Measurements from ENCODE around the gene ACER3.
"Not testable (repeated sequence)": the region's sequence is repeated elsewhere in the genome, so short reads cannot be mapped to it uniquely, and the experiment has no call there.

ACER3 gene

DNA sequence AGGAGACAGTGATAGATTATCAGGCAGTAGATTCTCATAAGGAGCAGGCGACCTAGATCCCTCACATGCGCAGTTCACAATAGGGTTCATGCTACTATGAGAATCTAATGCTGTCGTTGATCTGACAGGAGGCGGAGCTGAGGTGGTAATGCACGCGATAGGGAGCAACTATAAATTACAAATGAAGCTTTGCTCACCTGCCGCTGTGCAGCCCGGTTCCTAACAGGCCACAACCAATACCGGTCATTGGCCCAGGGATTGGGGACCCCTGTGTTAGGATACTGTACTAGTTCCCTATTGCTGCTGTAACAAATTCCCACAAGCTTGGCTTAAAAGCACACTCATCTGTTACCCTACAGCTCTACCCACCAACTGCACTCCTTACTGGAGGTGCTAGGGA lies 184.2 kb downstream of the ACER3 start:
- Histone ChIP-seq H3K27me3 (ENCODE audit: insufficient read depth, poor library complexity, severe bottlenecking) (peaks cover 5% of the 10 kb centered on the region), H3K4me1 (ENCODE audit: insufficient read depth, poor library complexity, severe bottlenecking) (peaks cover 7% of the 10 kb centered on the region), H3K9me3 (ENCODE audit: severe bottlenecking) (no peaks in the 10 kb centered on the region), H3K4me3 (ENCODE audit: severe bottlenecking) (no peak overlapping the region), H3K36me3 (ENCODE audit: low read depth) (no peaks in the 10 kb centered on the region), H3K27ac (ENCODE audit: poor library complexity, severe bottlenecking) (no peak overlapping the region)
- DNase-seq (ENCODE audit: low spot score) (no peak), ATAC-seq (ENCODE audit: low read depth) (no peak)
- TF ChIP-seq, protein P1, sequence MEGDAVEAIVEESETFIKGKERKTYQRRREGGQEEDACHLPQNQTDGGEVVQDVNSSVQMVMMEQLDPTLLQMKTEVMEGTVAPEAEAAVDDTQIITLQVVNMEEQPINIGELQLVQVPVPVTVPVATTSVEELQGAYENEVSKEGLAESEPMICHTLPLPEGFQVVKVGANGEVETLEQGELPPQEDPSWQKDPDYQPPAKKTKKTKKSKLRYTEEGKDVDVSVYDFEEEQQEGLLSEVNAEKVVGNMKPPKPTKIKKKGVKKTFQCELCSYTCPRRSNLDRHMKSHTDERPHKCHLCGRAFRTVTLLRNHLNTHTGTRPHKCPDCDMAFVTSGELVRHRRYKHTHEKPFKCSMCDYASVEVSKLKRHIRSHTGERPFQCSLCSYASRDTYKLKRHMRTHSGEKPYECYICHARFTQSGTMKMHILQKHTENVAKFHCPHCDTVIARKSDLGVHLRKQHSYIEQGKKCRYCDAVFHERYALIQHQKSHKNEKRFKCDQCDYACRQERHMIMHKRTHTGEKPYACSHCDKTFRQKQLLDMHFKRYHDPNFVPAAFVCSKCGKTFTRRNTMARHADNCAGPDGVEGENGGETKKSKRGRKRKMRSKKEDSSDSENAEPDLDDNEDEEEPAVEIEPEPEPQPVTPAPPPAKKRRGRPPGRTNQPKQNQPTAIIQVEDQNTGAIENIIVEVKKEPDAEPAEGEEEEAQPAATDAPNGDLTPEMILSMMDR (IDR thresholded peaks at IDR 0.05; ENCODE audit: poor library complexity, severe bottlenecking), result no peak

DNA sequence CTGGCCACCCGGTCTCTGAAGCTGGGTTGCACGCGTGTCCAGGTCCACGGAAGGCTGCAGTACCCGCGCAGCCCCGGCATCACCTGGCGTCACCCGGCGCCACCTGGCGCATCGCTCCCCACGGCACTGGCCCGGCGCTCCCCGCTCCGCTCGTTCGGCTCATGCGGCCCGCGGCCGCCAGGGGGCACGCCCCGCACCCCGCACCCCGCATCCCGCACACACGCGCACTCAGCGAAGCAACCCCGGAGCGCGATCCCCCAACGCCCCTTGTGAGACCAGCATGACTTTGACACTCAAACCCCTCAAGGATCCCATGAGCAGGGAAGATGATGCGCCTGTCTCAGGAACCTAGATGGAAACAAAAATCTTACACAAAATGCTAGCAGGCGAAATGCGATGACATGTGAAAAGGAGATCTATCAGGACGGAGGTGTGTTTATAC lies 185.4 kb downstream of the ACER3 start:
- Histone ChIP-seq H3K27ac (ENCODE audit: poor library complexity, severe bottlenecking) (no peak overlapping the region), H3K27me3 (ENCODE audit: insufficient read depth, poor library complexity, severe bottlenecking) (no peaks in the 10 kb centered on the region), H3K4me3 (ENCODE audit: severe bottlenecking) (no peak overlapping the region), H3K4me1 (ENCODE audit: insufficient read depth, poor library complexity, severe bottlenecking) (peaks cover 7% of the 10 kb centered on the region), H3K36me3 (ENCODE audit: low read depth) (no peaks in the 10 kb centered on the region), H3K9me3 (ENCODE audit: severe bottlenecking) (no peaks in the 10 kb centered on the region)
- ATAC-seq (ENCODE audit: low read depth) (peak; percentile 66), DNase-seq (ENCODE audit: low spot score) (no peak)
- TF ChIP-seq, protein P1 (IDR thresholded peaks at IDR 0.05; ENCODE audit: poor library complexity, severe bottlenecking), result peak; percentile 66

DNA sequence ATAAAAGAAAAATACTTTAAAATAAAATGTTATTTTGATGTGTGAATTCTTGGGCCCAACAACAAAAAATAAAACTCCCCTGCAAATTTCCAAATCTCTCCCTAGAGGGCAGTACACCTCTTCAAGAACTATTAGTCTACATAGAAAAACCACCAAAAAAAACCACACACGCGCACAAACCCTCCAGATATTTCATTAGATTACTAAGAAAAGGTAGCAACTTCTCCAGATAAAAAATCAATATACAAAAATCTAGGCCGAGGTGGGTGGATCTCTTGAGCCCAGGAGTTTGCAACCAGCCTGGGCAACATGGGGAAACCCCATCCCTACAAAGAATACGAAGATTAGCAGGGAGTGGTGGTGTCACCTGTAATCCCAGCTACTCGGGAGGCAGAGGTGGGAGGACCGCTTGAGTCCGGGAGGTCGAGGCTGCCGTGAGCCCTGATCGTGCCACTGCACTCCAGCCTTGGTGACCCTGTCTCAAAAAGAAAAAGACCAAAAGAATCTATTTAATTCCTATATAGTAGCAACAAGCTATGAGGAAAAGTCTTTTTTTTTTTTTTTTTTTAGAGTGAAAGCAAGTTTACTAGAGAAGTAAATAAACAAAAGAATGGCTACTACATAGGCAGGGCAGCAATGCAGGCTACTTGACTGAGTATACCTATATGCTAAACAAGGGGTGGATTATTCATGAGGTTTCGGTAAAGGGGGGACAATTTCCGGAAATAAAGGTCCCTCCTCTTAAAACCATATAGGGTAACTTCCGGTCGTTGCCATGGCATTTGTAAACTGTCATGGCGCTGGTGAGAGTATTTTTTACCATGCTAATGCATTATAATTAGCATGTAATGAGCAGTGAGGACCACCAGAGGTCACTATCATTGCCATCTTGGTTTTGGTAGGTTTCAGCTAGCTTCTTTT lies 186.5 kb downstream of the ACER3 start:
- no peaks in the 10 kb centered on the region for H3K27me3 ChIP-seq (ENCODE audit: insufficient read depth, poor library complexity, severe bottlenecking)
- peak overlapping the region; percentile 24 for H3K4me3 ChIP-seq (ENCODE audit: severe bottlenecking)
- ATAC-seq (ENCODE audit: low read depth) (peak; percentile 88), DNase-seq (ENCODE audit: low spot score) (no peak)
- peaks cover 7% of the 10 kb centered on the region for H3K4me1 ChIP-seq (ENCODE audit: insufficient read depth, poor library complexity, severe bottlenecking)
- TF ChIP-seq, protein P1 (IDR thresholded peaks at IDR 0.05; ENCODE audit: poor library complexity, severe bottlenecking), result peak; percentile 63
- no peaks in the 10 kb centered on the region for H3K36me3 ChIP-seq (ENCODE audit: low read depth)
- no peak overlapping the region for H3K27ac ChIP-seq (ENCODE audit: poor library complexity, severe bottlenecking)
- no peaks in the 10 kb centered on the region for H3K9me3 ChIP-seq (ENCODE audit: severe bottlenecking)

DNA sequence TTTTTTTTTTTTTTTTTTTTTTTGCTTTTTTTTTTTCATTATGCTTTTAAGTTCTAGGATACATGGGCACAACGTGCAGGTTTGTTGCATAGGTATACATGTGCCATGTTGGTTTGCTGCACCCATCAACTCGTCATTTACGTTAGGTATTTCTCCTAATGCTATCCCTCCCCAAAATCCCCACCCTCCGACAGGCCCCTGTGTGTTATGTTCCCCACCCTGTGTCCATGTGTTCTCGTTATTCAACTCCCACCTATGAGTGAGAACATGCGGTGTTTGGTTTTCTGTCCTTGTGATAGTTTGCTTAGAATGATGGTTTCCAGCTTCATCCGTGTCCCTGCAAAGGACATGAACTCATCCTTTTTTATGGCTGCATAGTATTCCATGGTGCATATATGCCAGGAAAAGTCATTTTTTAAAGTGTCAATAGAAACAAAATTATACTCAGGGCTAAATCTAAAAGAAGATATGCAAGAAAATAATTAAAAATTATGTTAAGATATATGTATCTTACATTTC lies 187.3 kb downstream of the ACER3 start:
- TF ChIP-seq, protein P1 (IDR thresholded peaks at IDR 0.05; ENCODE audit: poor library complexity, severe bottlenecking), result peak; percentile 8
- not testable (repeated sequence) for ATAC-seq (ENCODE audit: low read depth); H3K27ac ChIP-seq (ENCODE audit: poor library complexity, severe bottlenecking); H3K27me3 ChIP-seq (ENCODE audit: insufficient read depth, poor library complexity, severe bottlenecking); H3K4me1 ChIP-seq (ENCODE audit: insufficient read depth, poor library complexity, severe bottlenecking); H3K36me3 ChIP-seq (ENCODE audit: low read depth); H3K9me3 ChIP-seq (ENCODE audit: severe bottlenecking); DNase-seq (ENCODE audit: low spot score); H3K4me3 ChIP-seq (ENCODE audit: severe bottlenecking)

- DNase-seq (ENCODE audit: low spot score) (no peak), ATAC-seq (ENCODE audit: low read depth) (no peak)
- no peaks in the 10 kb centered on the region for H3K36me3 ChIP-seq (ENCODE audit: low read depth)
These were observed 188.3 kb downstream of the ACER3 start for GRCh38 chr11:77049026-77049425.

More at GRCh38 chr11:77049026-77049425, 188.3 kb downstream of the ACER3 start:
- Histone ChIP-seq H3K27ac (ENCODE audit: poor library complexity, severe bottlenecking) (no peak overlapping the region), H3K4me1 (ENCODE audit: insufficient read depth, poor library complexity, severe bottlenecking) (peaks cover 7% of the 10 kb centered on the region), H3K27me3 (ENCODE audit: insufficient read depth, poor library complexity, severe bottlenecking) (no peaks in the 10 kb centered on the region), H3K9me3 (ENCODE audit: severe bottlenecking) (no peaks in the 10 kb centered on the region), H3K4me3 (ENCODE audit: severe bottlenecking) (no peak overlapping the region)
- TF ChIP-seq, protein P1 (IDR thresholded peaks at IDR 0.05; ENCODE audit: poor library complexity, severe bottlenecking), result no peak

All from RWPE2 (cell line).